K562 (cell line): ENCODE data around the gene HRCT1. TPM values are rescaled to one million over a fixed set of nuclear protein-coding genes. Genes with fewer than 3 reads are reported as not detected.

Source experiments
- BCLAF1 ChIP-seq, 2 experiments: fragments of 450-650 bp in 1 of 2; IDR thresholded peaks; 2 replicates each; pipeline ENCODE4 v1.6.1; 2011 to 2017; ENCODE audit warnings: low read depth in 2 of 2, antibody characterized with exemption in 1 of 2, borderline replicate concordance in 1 of 2, low read length in 1 of 2, mild to moderate bottlenecking in 1 of 2, mixed read lengths in 1 of 2; ENCODE audit not compliant: control insufficient read depth in 1 of 2
- FOXM1 ChIP-seq, 2 experiments: fragments of 450-650 bp in 1 of 2; sonication (generic) in 1 of 2; formaldehyde crosslinking in 1 of 2; IDR thresholded peaks; 2 replicates each; pipeline versions ENCODE4 v1.6.1 to v1.9.0; 2017 to 2022; ENCODE audit warnings: low read depth in 2 of 2, mild to moderate bottlenecking in 2 of 2, missing genetic modification reagents in 1 of 2, moderate library complexity in 1 of 2
- GTF2A2 ChIP-seq: IDR thresholded peaks from 2 replicates; pipeline ENCODE4 v1.6.1; 2016; ENCODE audit warnings: mild to moderate bottlenecking, missing genetic modification characterization, missing compliant biosample characterization
- MLLT1 ChIP-seq, 2 experiments: fragments of 450-650 bp; IDR thresholded peaks; 2 replicates each; pipeline ENCODE4 v1.6.1; 2016
- NUFIP1 ChIP-seq: fragments of 450-650 bp; IDR thresholded peaks from 2 replicates; pipeline ENCODE4 v1.6.1; 2018; ENCODE audit not compliant: partially characterized antibody
- SIRT6 ChIP-seq: IDR thresholded peaks from one replicate; pipeline ENCODE4 v1.6.1; 2012; ENCODE audit warnings: low read depth, mild to moderate bottlenecking, control low read depth, inconsistent platforms, low read length, moderate library complexity
- ZBTB43 ChIP-seq: sonication (generic); formaldehyde crosslinking; IDR thresholded peaks from 2 replicates; pipeline ENCODE4 v1.8.0; 2023; ENCODE audit warnings: mild to moderate bottlenecking, missing genetic modification reagents
- polyA plus RNA-seq, 8 experiments: library from polyadenylated mRNA; depleted of rRNA in 4 of 8; stranded (reverse) in 5 of 8; unstranded in 3 of 8; fragments of >200 nt; fragmentation: Nextera tagmentation in 2 of 8; fragmentation: Illumina TruSeq in 1 of 8; extraction: Ambion mirVana in 2 of 8; extraction: Trizol in 1 of 8; gene quantifications; 2 replicates each; pipeline versions ENCODE4 v1.2.1 to v1.2.3, GENCODE V29; 2011 to 2014; ENCODE audit warnings: inconsistent platforms in 1 of 8, missing spikeins in 1 of 8
- total RNA-seq, 7 experiments: library from RNA; depleted of rRNA in 6 of 7; stranded (reverse); fragments of >200 nt in 6 of 7; fragmentation: Illumina TruSeq in 2 of 7; extraction: Trizol in 2 of 7; gene quantifications; 2 replicates each; pipeline versions ENCODE4 v1.2.1 to v1.2.3, GENCODE V29; 2011 to 2021; ENCODE audit warnings: low replicate concordance in 1 of 7
- TF ChIP-seq, protein P1 (sequence below): sonication (generic); formaldehyde crosslinking; IDR thresholded peaks from 2 replicates; pipeline ENCODE4 v1.8.0; 2022; ENCODE audit warnings: missing genetic modification reagents, mild to moderate bottlenecking, moderate library complexity, borderline replicate concordance
- TF ChIP-seq, protein P2 (sequence below): fragments of 250-450 bp; sonication (Bioruptor Pico); IDR thresholded peaks from 2 replicates; pipeline ENCODE4 v1.4.0; 2020; ENCODE audit warnings: mild to moderate bottlenecking, moderate library complexity

The HRCT1 gene
- total and polyA plus RNA-seq, 9 of the 15 experiments (the other 6 are each of a cell fraction or from before 2014, with no cell fraction given), result 0.40 TPM; not detected in 8

- TF ChIP-seq SIRT6 (no peak), BCLAF1 (IDR thresholded peaks at IDR 0.05; ENCODE audit: borderline replicate concordance in 1 of 2, control insufficient read depth in 1 of 2, low read depth in 2 of 2, low read length in 1 of 2) (no peak), MLLT1 (IDR thresholded peaks at IDR 0.05) (no peak), FOXM1 (IDR thresholded peaks at IDR 0.05; ENCODE audit: low read depth) (no peak), FOXM1 (CRISPR knock-in tag; IDR thresholded peaks at IDR 0.05; ENCODE audit: low read depth) (no peak), ZBTB43 (CRISPR knock-in tag) (no peak), NUFIP1 (no peak), GTF2A2 (tag) (no peak)
- TF ChIP-seq, protein P1, sequence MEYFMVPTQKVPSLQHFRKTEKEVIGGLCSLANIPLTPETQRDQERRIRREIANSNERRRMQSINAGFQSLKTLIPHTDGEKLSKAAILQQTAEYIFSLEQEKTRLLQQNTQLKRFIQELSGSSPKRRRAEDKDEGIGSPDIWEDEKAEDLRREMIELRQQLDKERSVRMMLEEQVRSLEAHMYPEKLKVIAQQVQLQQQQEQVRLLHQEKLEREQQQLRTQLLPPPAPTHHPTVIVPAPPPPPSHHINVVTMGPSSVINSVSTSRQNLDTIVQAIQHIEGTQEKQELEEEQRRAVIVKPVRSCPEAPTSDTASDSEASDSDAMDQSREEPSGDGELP (CRISPR knock-in tag), result no peak
- TF ChIP-seq, protein P2, sequence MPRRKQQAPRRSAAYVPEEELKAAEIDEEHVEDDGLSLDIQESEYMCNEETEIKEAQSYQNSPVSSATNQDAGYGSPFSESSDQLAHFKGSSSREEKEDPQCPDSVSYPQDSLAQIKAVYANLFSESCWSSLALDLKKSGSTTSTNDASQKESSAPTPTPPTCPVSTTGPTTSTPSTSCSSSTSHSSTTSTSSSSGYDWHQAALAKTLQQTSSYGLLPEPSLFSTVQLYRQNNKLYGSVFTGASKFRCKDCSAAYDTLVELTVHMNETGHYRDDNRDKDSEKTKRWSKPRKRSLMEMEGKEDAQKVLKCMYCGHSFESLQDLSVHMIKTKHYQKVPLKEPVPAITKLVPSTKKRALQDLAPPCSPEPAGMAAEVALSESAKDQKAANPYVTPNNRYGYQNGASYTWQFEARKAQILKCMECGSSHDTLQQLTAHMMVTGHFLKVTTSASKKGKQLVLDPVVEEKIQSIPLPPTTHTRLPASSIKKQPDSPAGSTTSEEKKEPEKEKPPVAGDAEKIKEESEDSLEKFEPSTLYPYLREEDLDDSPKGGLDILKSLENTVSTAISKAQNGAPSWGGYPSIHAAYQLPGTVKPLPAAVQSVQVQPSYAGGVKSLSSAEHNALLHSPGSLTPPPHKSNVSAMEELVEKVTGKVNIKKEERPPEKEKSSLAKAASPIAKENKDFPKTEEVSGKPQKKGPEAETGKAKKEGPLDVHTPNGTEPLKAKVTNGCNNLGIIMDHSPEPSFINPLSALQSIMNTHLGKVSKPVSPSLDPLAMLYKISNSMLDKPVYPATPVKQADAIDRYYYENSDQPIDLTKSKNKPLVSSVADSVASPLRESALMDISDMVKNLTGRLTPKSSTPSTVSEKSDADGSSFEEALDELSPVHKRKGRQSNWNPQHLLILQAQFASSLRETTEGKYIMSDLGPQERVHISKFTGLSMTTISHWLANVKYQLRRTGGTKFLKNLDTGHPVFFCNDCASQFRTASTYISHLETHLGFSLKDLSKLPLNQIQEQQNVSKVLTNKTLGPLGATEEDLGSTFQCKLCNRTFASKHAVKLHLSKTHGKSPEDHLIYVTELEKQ (CRISPR knock-in tag), result no peak
Measured at GRCh38 chr9:35859310-35859989, 46.6 kb upstream of the HRCT1 start (continued).
